HEK293 (cell line): ENCODE data around the gene RALY.

Experiments used
- CTCF ChIA-PET: fragments of 350-600 bp; formaldehyde crosslinking; extraction: SDS; loops from one replicate; lab custom pipeline; 2021; ENCODE audit warnings: antibody characterized with exemption; lab: Yijun Ruan, JAX
- POLR2A ChIA-PET: fragments of 300-600 bp; formaldehyde crosslinking; extraction: SDS; loops from one replicate; lab custom pipeline; 2020; ENCODE audit warnings: antibody characterized with exemption, inconsistent platforms; lab: Yijun Ruan, JAX
- H3K27ac ChIP-seq: fragments of 200-500 bp; sonication (Bioruptor generic); 2 replicates; pipeline ENCODE4 v1.5.1; 2014; ENCODE audit warnings: low read depth, low read length, control low read depth, inconsistent platforms; ENCODE audit errors: extremely low read depth
- H3K36me3 ChIP-seq, 2 experiments: fragments of 200-500 bp in 1 of 2; sonication (Bioruptor generic) in 1 of 2; 1 replicate in 1 of 2; 2 replicates in 1 of 2; pipeline ENCODE4 v1.5.1; 2014 to 2017; ENCODE audit warnings: inconsistent platforms in 2 of 2, low read length in 2 of 2; ENCODE audit not compliant: control insufficient read depth in 2 of 2, insufficient read depth in 1 of 2
- H3K4me1 ChIP-seq: fragments of 200-500 bp; sonication (Bioruptor generic); 2 replicates; pipeline ENCODE4 v1.5.1; 2014; ENCODE audit warnings: mild to moderate bottlenecking, low read length, inconsistent platforms; ENCODE audit not compliant: control insufficient read depth, insufficient read depth
- H3K4me3 ChIP-seq: 2 replicates; pipeline ENCODE4 v1.5.1; 2011; ENCODE audit warnings: low read depth, mild to moderate bottlenecking, control low read depth, low read length, moderate library complexity
- H3K9me3 ChIP-seq: fragments of 200-500 bp; sonication (Bioruptor generic); 2 replicates; pipeline ENCODE4 v1.5.1; 2014; ENCODE audit warnings: low read depth, low read length, inconsistent platforms; ENCODE audit not compliant: control insufficient read depth, insufficient read depth
- ELK4 ChIP-seq: IDR thresholded peaks from 2 replicates; pipeline ENCODE4 v1.6.1; 2011; ENCODE audit warnings: mild to moderate bottlenecking, low read depth, low read length, borderline replicate concordance
- PRDM6 ChIP-seq: fragments of 450-650 bp; formaldehyde crosslinking; IDR thresholded peaks from 2 replicates; pipeline ENCODE4 v1.5.1; 2017; ENCODE audit warnings: missing biosample characterization, missing genetic modification characterization
- SCRT1 ChIP-seq: fragments of 450-650 bp; formaldehyde crosslinking; IDR thresholded peaks from 2 replicates; pipeline ENCODE4 v1.5.1; 2016; ENCODE audit warnings: missing biosample characterization, missing genetic modification characterization, borderline replicate concordance
- SCRT2 ChIP-seq: fragments of 450-650 bp; formaldehyde crosslinking; IDR thresholded peaks from 2 replicates; pipeline ENCODE4 v1.5.1; 2016; ENCODE audit warnings: missing biosample characterization, missing genetic modification characterization
- ZBTB17 ChIP-seq: fragments of 450-650 bp; formaldehyde crosslinking; IDR thresholded peaks from 2 replicates; pipeline ENCODE4 v1.5.1; 2016; ENCODE audit warnings: missing biosample characterization, missing genetic modification characterization
- ZBTB21 ChIP-seq: fragments of 450-650 bp; formaldehyde crosslinking; IDR thresholded peaks from 2 replicates; pipeline ENCODE4 v1.5.1; 2017; ENCODE audit warnings: missing biosample characterization, missing genetic modification characterization
- ZFP69B ChIP-seq: fragments of 450-650 bp; formaldehyde crosslinking; IDR thresholded peaks from 2 replicates; pipeline ENCODE4 v1.5.1; 2016; ENCODE audit warnings: missing biosample characterization, missing genetic modification characterization
- ZNF10 ChIP-seq: fragments of 450-650 bp; formaldehyde crosslinking; IDR thresholded peaks from 2 replicates; pipeline ENCODE4 v1.5.1; 2017; ENCODE audit warnings: missing biosample characterization, missing genetic modification characterization
- ZNF223 ChIP-seq: fragments of 450-650 bp; formaldehyde crosslinking; IDR thresholded peaks from 2 replicates; pipeline ENCODE4 v1.5.1; 2016; ENCODE audit warnings: missing biosample characterization, missing genetic modification characterization
- ZNF248 ChIP-seq: fragments of 450-650 bp; formaldehyde crosslinking; IDR thresholded peaks from 2 replicates; pipeline ENCODE4 v1.5.1; 2017; ENCODE audit warnings: missing biosample characterization, missing genetic modification characterization
- ZNF366 ChIP-seq: fragments of 450-650 bp; formaldehyde crosslinking; conservative IDR thresholded peaks from 2 replicates; pipeline ENCODE4 v1.5.1; 2016; ENCODE audit warnings: missing biosample characterization, missing genetic modification characterization
- ZNF404 ChIP-seq: fragments of 450-650 bp; formaldehyde crosslinking; IDR thresholded peaks from 2 replicates; pipeline ENCODE4 v1.5.1; 2017; ENCODE audit warnings: missing biosample characterization, missing genetic modification characterization
- ZNF600 ChIP-seq: fragments of 450-650 bp; formaldehyde crosslinking; IDR thresholded peaks from 2 replicates; pipeline ENCODE4 v1.5.1; 2016; ENCODE audit warnings: missing biosample characterization, missing genetic modification characterization
- ZNF624 ChIP-seq: fragments of 450-650 bp; formaldehyde crosslinking; IDR thresholded peaks from 2 replicates; pipeline ENCODE4 v1.5.1; 2017; ENCODE audit warnings: missing biosample characterization, missing genetic modification characterization
- ZNF629 ChIP-seq: fragments of 450-650 bp; formaldehyde crosslinking; IDR thresholded peaks from 2 replicates; pipeline ENCODE4 v1.5.1; 2017; ENCODE audit warnings: missing biosample characterization, missing genetic modification characterization
- ZNF768 ChIP-seq: fragments of 450-650 bp; formaldehyde crosslinking; IDR thresholded peaks from 2 replicates; pipeline ENCODE4 v1.5.1; 2018; ENCODE audit warnings: missing biosample characterization, mild to moderate bottlenecking, missing genetic modification characterization
- ZNF777 ChIP-seq: fragments of 450-650 bp; formaldehyde crosslinking; IDR thresholded peaks from 2 replicates; pipeline ENCODE4 v1.5.1; 2017; ENCODE audit warnings: missing biosample characterization, missing genetic modification characterization, borderline replicate concordance

RALY gene

GRCh38 chr20:34015401-34016335 is 22.0 kb downstream of the RALY start:
- no peak overlapping the region for H3K27ac ChIP-seq

GRCh38 chr20:34016736-34017135 is 23.0 kb downstream of the RALY start:
- Histone ChIP-seq H3K27ac (no peak overlapping the region), H3K4me1 (peaks cover 5% of the 10 kb centered on the region), H3K4me3 (no peak overlapping the region), H3K9me3 (no peaks in the 10 kb centered on the region), H3K36me3 (no peaks in the 10 kb centered on the region)
- ChIA-PET POLR2A (interaction anchor here (1.6 kb wide), 1 partner anchor 23 kb away, joined by 8 read pairs; the partner anchor contains the start of gene RALY), CTCF (interaction anchor here (0.6 to 0.9 kb wide), 3 partner anchors 15 to 881 kb away, joined by 3 to 4 read pairs (median 3); no protein-coding TSS in a partner anchor)
- no peak for TF ChIP-seq ZNF10
- TF ChIP-seq ZNF404 (tag by site-specific recombination): no peak

More at GRCh38 chr20:34015401-34016335, 22.0 kb downstream of the RALY start:
- ChIA-PET CTCF (interaction anchor here (1.2 kb wide), 1 partner anchor 8 kb away, joined by 3 read pairs; no protein-coding TSS in a partner anchor), POLR2A (no interaction called here)
- peak; percentile 75 for TF ChIP-seq PRDM6
- TF ChIP-seq ZBTB17 (tag by site-specific recombination): 0 out of 2 replicates have a peak, but pooled peaks have one; percentile 27
- 0 out of 2 replicates have a peak, but pooled peaks have one; percentile 40 for TF ChIP-seq ZNF600 (tag by site-specific recombination)
- peak; percentile 54; the same call in 1 of the 2 replicates for TF ChIP-seq SCRT1 (tag by site-specific recombination)
- no peak for TF ChIP-seq ZFP69B (tag by site-specific recombination)
- no peak for TF ChIP-seq ELK4
- peak; percentile 72 for TF ChIP-seq SCRT2 (tag by site-specific recombination)
- Histone ChIP-seq H3K4me3 (no peak overlapping the region), H3K4me1 (peaks cover 5% of the 10 kb centered on the region), H3K36me3 (no peaks in the 10 kb centered on the region), H3K9me3 (no peaks in the 10 kb centered on the region)

- no peaks in the 10 kb centered on the region for H3K36me3 ChIP-seq
- no peak overlapping the region for H3K4me3 ChIP-seq
- H3K27ac ChIP-seq: no peak overlapping the region
- POLR2A ChIA-PET: interaction anchor here (1.6 kb wide), 1 partner anchor 24 kb away, joined by 8 read pairs; the partner anchor contains the start of gene RALY
- CTCF ChIA-PET: no interaction called here
- H3K9me3 ChIP-seq: no peaks in the 10 kb centered on the region
- TF ChIP-seq ZNF629 (tag by site-specific recombination) (peak; percentile 68), ZBTB21 (tag by site-specific recombination) (0 out of 2 replicates have a peak, but pooled peaks have one; percentile 30), SCRT1 (tag by site-specific recombination) (peak; percentile 97), SCRT2 (tag by site-specific recombination) (peak; percentile 100), ZNF248 (tag by site-specific recombination) (no peak), ZNF768 (tag by site-specific recombination) (no peak), ZNF624 (tag by site-specific recombination) (no peak), ZNF223 (tag by site-specific recombination) (no peak), ZNF777 (tag by site-specific recombination) (no peak), ZNF600 (tag by site-specific recombination) (peak; percentile 78), ZNF366 (tag by site-specific recombination) (0 out of 2 replicates have a peak, but pooled peaks have one; percentile 16)
- peaks cover 9% of the 10 kb centered on the region for H3K4me1 ChIP-seq
Observed at GRCh38 chr20:34017610-34018009, 23.9 kb downstream of the RALY start.
